C4-2B (cell line): ENCODE data around the gene PADI1.

Source experiments
- CTCF ChIP-seq: fragments of 450-650 bp; conservative IDR thresholded peaks from 2 replicates; pipeline ENCODE4 v1.5.1; 2017; ENCODE audit warnings: mild to moderate bottlenecking
- ZFX ChIP-seq: fragments of 450-650 bp; IDR thresholded peaks from 2 replicates; pipeline ENCODE4 v1.6.1; 2017

GRCh38 chr1:17212487-17213121, 7.7 kb downstream of the PADI1 start:
- TF ChIP-seq CTCF = no peak
- TF ChIP-seq ZFX = no peak
